Effector CD8-positive, alpha-beta T cell (primary cell): Measurements from ENCODE around the gene HARS1.
"Not testable (repeated sequence)": the region's sequence is repeated elsewhere in the genome, so short reads cannot be mapped to it uniquely, and the experiment has no call there.

Source experiments
- DNase-seq: peaks from one replicate; lab custom pipeline; 2025; lab: John Stamatoyannopoulos, UW

Gene HARS1

GRCh38 chr5:140677947-140678346, 13.2 kb downstream of the HARS1 start:
- DNase-seq: no peak

GRCh38 chr5:140674629-140675028, 16.5 kb downstream of the HARS1 start:
- no peak for DNase-seq

GRCh38 chr5:140674211-140674610, 17.0 kb downstream of the HARS1 start:
- no peak for DNase-seq

DNA sequence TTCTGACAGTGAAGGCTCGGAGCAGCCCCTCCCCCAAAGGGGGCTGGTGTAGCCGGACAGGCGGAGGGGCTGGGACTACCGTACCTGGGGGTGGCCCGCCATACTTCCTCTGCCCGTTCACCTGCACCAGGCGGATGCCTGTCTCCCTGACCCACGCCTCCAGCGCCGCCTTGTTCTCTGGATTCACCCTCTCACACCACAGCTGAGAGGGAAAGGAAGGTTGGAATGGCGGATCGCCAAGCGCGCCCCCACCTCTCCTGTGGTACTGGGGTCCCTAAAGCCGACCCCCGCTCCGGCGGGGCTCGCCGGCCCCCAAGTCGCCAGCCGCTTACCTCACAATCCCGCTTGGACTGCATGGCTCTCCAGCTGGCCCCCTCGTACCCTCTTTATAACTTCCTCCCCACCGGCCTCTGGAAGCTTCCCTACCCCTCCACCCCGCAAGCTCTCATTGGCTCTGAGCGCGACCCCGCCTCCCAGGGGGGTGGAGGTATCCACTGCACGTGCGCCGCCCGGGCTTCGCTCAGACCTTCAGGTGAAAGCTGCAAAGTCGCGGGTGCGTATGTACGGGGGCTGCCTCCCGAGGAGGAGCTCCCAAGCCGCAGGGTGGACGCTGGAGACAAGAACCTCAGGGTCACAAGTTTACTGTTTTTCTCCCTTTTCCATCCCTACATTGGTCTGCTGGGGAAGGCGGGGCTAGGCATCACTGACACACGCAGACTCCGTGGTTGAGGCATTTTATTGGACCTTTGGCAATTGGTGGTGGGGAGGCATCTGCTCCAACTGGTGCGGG, 17.8 kb downstream of the HARS1 start, which contains the start of gene DND1:
TSS of gene DND1 (minus strand) at position 390 of the 790 bp plus-strand sequence. CDS start at position 356, 34 bp downstream.
- no peak for DNase-seq

GRCh38 chr5:140672455-140673186, 18.5 kb downstream of the HARS1 start:
- no peak for DNase-seq

DNA sequence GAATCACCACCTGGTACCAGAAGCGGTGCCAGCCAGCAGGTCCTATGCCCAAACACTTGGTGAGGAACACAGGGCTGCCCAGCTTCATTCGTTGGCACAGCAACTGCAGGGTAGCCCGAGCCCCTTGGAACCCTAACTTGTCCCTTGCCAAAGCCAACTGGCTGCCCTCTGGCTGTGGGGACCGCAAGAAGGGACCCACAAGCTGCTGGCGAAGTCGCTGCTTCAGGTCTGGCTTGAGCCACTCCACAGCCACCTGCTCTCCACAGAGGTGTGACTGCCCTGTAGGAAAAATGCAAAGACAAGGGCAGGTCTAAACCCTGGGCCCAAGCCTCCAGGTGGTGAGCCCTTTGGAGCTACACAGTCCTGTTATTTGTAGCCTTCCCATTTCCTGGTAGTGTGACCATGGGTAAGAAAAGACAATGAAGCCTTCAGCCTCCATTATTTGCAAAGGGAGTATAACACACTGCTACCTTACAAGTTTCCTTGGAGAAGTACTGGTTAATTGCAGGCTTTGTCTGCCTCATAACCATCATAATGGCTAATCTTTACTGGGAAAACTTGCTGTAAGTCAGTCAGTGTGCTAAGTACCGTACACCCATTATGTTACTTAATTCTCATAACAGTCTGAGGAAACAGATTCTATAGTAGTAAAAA, 19.6 kb downstream of the HARS1 start:
- no peak for DNase-seq

- DNase-seq: not testable (repeated sequence)
Measured at GRCh38 chr5:140671035-140671434, 20.1 kb downstream of the HARS1 start.

DNA sequence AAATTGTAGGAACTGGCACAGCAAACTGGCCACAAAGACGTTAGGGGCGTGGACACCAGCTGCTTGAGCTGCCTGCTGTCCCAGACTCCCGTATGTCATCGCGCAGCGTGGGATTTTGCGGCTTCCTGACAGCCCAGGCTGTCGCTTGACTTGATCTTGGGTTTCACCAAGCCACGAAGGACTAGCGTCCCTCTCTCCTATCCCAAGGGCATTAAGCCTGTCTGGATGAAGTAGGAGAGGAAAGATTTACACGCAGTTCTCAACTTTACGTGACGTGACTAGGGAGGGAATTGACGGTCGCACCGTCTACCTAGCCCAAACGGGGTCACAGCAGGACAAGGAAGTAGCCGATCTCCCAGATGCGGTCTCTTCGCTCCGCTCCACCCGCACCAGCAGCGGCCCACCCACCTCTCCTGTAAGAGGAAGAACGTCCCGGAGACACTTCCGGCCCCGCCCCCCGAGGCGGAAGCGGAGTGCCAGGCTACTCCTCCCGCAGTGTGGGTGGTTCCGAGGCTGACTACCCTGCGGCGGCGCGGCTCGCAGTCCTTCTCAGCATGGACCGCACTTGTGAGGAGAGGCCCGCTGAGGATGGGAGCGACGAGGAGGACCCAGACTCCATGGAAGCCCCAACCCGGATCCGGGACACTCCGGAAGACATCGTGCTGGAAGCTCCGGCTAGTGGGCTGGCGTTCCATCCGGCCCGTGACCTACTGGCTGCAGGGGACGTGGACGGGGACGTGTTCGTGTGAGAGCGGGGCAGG, 26.6 kb downstream of the HARS1 start, which contains the start of gene WDR55:
TSS of gene WDR55 (plus strand) at position 546 of the 761 bp plus-strand sequence. CDS start at position 555, 9 bp downstream.
- peak; percentile 93 for DNase-seq

GRCh38 chr5:140664030-140664358, 27.2 kb downstream of the HARS1 start:
- DNase-seq: no peak

GRCh38 chr5:140660371-140660770, 30.8 kb downstream of the HARS1 start:
- not testable (repeated sequence) for DNase-seq

DNA sequence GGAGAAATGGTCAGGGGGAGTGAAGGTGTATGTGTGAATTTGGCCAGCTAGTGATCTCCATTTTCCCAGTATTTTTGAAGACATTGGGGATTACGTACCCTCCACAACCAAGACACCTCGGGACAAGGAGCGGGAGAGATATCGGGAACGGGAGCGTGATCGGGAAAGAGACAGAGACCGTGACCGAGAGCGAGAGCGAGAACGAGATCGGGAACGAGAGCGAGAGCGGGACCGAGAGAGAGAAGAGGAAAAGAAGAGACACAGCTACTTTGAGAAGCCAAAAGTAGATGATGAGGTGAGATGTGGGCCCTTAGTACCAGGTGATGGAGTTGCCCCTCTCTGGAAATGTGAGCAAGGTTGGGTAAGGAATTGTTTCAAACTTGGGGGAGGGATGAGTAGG, 32.3 kb downstream of the HARS1 start:
- no peak for DNase-seq

- no peak for DNase-seq
Measured at GRCh38 chr5:140647042-140647419, 44.1 kb downstream of the HARS1 start.

- no peak for DNase-seq
Measured at GRCh38 chr5:140642718-140643117, 48.5 kb downstream of the HARS1 start.

DNA sequence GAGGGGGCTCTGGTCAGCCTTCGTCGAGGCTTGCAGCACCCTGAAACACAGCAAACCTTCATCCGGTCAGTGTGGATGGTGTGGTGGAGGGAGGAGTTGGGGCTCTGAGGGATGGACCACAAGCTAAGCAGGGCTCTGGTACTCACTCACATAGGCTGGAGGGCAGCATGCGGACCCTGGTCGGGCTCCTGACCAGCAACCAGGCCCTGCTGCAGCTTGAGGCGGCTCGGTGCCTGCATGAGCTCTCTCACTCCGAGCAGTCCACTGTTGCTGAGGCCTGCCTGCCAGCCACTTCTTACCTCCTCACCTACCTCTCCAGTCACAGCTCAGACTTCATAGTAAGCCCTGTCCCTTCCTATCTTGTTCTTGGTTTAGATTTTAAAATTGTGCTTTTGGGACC, 49.5 kb downstream of the HARS1 start:
- no peak for DNase-seq

- peak; percentile 94 for DNase-seq
Measured at GRCh38 chr5:140639148-140639981, 51.8 kb downstream of the HARS1 start, which contains the start of gene TMCO6. Gene TMCO6, plus strand, starts transcription at chr5:140639451. Its CDS starts 77 bp downstream, at chr5:140639528.

DNA sequence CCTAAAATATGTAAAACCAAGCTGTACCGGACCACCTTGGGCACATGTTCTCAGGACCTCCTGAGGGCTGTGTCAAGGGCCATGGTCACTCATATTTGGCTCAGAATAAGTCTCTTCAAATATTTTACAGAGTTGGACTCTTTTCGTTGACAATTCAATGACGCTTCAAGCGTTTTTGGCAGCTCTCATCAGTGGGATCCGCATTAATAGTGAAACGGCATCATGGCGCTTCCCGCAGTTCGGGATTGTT, 52.3 kb downstream of the HARS1 start:
- not testable (repeated sequence) for DNase-seq

DNA sequence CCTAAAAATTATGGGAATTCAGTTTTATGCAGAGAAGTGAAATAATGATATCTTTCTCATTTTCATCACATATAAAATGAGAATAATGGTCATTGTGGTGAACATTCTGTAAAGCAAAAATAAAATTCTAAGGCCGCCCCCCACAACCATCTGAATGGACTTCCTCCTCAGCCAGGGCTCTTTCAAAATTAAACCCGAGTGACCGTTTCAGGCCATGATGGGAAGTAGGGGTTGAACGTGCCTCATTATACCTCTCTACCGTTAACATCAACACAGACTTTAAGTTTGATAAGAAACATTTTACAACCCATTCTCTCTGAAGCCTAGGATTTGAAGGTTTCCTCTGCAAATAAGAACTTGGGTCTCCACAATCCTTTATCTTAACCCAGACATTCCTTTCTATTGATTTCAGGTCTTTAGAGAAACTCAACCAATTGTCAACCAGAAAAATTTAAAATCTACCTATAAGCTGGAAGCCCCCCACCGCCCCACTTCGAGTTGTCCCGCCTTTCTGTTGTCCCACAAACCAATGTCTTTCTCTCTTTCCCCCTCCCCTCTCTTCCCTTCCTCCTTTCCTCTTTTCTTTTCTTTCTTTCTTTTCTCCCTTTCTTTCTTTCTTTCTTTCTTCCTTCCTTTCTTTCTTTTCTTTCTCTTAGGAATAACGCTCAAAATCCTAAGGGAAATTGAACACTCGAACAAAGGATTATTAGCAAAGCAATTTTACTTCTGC, 53.6 kb downstream of the HARS1 start:
- DNase-seq: no peak

- no peak for DNase-seq
Measured at GRCh38 chr5:140635291-140636257, 55.6 kb downstream of the HARS1 start.

- no peak for DNase-seq
Measured at GRCh38 chr5:140634103-140634502, 57.1 kb downstream of the HARS1 start.
